Keratinocyte (primary cell): ENCODE measurements around the gene C3orf20.

Experiments
- EZH2 ChIP-seq: IDR thresholded peaks from one replicate; pipeline ENCODE4 v1.6.1; 2012; ENCODE audit warnings: inconsistent platforms, mild to moderate bottlenecking, low read length, moderate library complexity
- TF ChIP-seq, protein P1 (sequence below), 3 experiments: IDR thresholded peaks in 1 of 3; conservative IDR thresholded peaks in 1 of 3; optimal IDR thresholded peaks in 1 of 3; 2 replicates in 2 of 3; 3 replicates in 1 of 3; pipeline versions ENCODE3 to v1.5.1; 2011; ENCODE audit warnings: low read length in 3 of 3, mild to moderate bottlenecking in 3 of 3, moderate library complexity in 2 of 3, control low read depth in 1 of 3, inconsistent platforms in 1 of 3; ENCODE audit not compliant: insufficient read depth in 2 of 3; ENCODE audit errors: extremely low read depth in 1 of 3

DNA sequence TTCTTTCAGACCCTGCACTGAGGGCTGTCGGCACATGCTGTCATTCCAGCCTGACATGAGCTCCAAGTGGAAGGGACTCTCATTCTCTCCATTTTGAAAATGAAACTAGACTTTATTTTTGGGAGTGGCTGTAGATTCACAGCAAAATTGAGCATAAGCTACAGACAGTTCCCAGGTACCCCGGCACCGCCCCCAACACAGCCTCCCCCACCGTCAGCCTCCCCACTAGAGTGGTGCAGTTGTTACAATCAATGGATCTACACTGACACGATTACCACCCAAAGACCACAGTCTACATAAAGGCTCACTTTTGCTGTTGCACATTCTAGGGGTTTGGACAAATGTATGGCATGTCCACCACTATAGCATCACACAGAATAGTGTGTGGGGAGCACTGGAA is 114.3 kb downstream of the C3orf20 start:
- TF ChIP-seq, protein P1, sequence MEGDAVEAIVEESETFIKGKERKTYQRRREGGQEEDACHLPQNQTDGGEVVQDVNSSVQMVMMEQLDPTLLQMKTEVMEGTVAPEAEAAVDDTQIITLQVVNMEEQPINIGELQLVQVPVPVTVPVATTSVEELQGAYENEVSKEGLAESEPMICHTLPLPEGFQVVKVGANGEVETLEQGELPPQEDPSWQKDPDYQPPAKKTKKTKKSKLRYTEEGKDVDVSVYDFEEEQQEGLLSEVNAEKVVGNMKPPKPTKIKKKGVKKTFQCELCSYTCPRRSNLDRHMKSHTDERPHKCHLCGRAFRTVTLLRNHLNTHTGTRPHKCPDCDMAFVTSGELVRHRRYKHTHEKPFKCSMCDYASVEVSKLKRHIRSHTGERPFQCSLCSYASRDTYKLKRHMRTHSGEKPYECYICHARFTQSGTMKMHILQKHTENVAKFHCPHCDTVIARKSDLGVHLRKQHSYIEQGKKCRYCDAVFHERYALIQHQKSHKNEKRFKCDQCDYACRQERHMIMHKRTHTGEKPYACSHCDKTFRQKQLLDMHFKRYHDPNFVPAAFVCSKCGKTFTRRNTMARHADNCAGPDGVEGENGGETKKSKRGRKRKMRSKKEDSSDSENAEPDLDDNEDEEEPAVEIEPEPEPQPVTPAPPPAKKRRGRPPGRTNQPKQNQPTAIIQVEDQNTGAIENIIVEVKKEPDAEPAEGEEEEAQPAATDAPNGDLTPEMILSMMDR (optimal IDR thresholded peaks at IDR 0.05 in 1 of 3, IDR thresholded peaks at IDR 0.05 in 1 of 3, conservative IDR thresholded peaks at IDR 0.05 in 1 of 3; ENCODE audit: extremely low read depth in 1 of 3, insufficient read depth in 2 of 3, low read length in 3 of 3) = no peak
- TF ChIP-seq EZH2 = no peak
